Measurements from ENCODE around the gene SP110. TPM values are rescaled to one million over a fixed set of nuclear protein-coding genes. Genes with fewer than 3 reads are reported as not detected.

SP110 gene
- total and polyA plus RNA-seq, 2 of the 8 experiments (the other 6 are each of a cell fraction or from before 2014, with no cell fraction given): 3.1 to 7.1 TPM

DNA sequence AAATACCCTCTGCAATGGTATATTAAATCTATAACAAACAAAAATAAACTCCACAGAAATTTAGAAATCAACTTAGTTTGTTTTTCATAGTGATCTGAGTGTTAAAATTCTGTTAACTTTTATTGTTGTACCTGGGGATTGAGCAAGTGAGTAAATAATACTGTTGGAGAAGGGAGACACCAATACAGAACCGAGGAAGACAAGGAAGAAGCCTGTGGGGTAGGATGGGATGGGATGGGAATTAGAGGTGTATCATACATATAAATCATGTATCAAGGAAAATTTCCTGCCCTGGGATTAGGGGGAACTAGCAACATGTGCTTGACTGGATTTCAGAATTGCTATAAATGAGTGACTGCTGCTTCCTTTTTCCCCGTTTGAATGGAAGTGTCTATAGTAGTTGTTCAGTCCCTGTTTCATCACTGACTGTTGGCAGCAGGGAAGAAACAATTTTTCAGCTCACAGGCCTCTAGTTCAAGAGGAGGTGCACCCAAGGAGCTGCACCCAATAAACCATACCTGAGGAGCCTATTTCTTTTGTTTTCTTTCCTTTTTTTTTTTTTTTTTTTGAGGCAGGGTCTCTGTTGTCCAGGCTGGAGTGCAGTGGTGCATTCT lies 53.1 kb downstream of the SP110 start (continued):
- TF ChIP-seq, protein P1, sequence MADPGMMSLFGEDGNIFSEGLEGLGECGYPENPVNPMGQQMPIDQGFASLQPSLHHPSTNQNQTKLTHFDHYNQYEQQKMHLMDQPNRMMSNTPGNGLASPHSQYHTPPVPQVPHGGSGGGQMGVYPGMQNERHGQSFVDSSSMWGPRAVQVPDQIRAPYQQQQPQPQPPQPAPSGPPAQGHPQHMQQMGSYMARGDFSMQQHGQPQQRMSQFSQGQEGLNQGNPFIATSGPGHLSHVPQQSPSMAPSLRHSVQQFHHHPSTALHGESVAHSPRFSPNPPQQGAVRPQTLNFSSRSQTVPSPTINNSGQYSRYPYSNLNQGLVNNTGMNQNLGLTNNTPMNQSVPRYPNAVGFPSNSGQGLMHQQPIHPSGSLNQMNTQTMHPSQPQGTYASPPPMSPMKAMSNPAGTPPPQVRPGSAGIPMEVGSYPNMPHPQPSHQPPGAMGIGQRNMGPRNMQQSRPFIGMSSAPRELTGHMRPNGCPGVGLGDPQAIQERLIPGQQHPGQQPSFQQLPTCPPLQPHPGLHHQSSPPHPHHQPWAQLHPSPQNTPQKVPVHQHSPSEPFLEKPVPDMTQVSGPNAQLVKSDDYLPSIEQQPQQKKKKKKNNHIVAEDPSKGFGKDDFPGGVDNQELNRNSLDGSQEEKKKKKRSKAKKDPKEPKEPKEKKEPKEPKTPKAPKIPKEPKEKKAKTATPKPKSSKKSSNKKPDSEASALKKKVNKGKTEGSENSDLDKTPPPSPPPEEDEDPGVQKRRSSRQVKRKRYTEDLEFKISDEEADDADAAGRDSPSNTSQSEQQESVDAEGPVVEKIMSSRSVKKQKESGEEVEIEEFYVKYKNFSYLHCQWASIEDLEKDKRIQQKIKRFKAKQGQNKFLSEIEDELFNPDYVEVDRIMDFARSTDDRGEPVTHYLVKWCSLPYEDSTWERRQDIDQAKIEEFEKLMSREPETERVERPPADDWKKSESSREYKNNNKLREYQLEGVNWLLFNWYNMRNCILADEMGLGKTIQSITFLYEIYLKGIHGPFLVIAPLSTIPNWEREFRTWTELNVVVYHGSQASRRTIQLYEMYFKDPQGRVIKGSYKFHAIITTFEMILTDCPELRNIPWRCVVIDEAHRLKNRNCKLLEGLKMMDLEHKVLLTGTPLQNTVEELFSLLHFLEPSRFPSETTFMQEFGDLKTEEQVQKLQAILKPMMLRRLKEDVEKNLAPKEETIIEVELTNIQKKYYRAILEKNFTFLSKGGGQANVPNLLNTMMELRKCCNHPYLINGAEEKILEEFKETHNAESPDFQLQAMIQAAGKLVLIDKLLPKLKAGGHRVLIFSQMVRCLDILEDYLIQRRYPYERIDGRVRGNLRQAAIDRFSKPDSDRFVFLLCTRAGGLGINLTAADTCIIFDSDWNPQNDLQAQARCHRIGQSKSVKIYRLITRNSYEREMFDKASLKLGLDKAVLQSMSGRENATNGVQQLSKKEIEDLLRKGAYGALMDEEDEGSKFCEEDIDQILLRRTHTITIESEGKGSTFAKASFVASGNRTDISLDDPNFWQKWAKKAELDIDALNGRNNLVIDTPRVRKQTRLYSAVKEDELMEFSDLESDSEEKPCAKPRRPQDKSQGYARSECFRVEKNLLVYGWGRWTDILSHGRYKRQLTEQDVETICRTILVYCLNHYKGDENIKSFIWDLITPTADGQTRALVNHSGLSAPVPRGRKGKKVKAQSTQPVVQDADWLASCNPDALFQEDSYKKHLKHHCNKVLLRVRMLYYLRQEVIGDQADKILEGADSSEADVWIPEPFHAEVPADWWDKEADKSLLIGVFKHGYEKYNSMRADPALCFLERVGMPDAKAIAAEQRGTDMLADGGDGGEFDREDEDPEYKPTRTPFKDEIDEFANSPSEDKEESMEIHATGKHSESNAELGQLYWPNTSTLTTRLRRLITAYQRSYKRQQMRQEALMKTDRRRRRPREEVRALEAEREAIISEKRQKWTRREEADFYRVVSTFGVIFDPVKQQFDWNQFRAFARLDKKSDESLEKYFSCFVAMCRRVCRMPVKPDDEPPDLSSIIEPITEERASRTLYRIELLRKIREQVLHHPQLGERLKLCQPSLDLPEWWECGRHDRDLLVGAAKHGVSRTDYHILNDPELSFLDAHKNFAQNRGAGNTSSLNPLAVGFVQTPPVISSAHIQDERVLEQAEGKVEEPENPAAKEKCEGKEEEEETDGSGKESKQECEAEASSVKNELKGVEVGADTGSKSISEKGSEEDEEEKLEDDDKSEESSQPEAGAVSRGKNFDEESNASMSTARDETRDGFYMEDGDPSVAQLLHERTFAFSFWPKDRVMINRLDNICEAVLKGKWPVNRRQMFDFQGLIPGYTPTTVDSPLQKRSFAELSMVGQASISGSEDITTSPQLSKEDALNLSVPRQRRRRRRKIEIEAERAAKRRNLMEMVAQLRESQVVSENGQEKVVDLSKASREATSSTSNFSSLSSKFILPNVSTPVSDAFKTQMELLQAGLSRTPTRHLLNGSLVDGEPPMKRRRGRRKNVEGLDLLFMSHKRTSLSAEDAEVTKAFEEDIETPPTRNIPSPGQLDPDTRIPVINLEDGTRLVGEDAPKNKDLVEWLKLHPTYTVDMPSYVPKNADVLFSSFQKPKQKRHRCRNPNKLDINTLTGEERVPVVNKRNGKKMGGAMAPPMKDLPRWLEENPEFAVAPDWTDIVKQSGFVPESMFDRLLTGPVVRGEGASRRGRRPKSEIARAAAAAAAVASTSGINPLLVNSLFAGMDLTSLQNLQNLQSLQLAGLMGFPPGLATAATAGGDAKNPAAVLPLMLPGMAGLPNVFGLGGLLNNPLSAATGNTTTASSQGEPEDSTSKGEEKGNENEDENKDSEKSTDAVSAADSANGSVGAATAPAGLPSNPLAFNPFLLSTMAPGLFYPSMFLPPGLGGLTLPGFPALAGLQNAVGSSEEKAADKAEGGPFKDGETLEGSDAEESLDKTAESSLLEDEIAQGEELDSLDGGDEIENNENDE (IDR thresholded peaks at IDR 0.05; ENCODE audit: insufficient replicate concordance, low read length): no peak
- TF ChIP-seq SIN3A (conservative IDR thresholded peaks at IDR 0.05 in 1 of 2, IDR thresholded peaks at IDR 0.05 in 1 of 2; ENCODE audit: low read depth in 1 of 2, low read length in 2 of 2) (no peak), CREB1 (IDR thresholded peaks at IDR 0.05) (no peak), KDM4A (IDR thresholded peaks at IDR 0.05; ENCODE audit: low read depth, low read length, severe bottlenecking) (no peak)
